GM18873 (cell line): ENCODE measurements around the gene LDAH.

Source experiments
- ATAC-seq: cut with Tn5 transposase; IDR thresholded peaks from one replicate; pipeline ENCODE4 v1.9.1; 2021; ENCODE audit warnings: mild to moderate bottlenecking, moderate library complexity, moderate number of reproducible peaks; ENCODE audit not compliant: unreplicated experiment, low FRiP score

Gene LDAH

GRCh38 chr2:20642055-20642971 lies 180.6 kb downstream of the LDAH start:
- ATAC-seq: peak; percentile 80

GRCh38 chr2:20641123-20641985 lies 181.5 kb downstream of the LDAH start:
- no peak for ATAC-seq

GRCh38 chr2:20640411-20641122 lies 182.3 kb downstream of the LDAH start:
- no peak for ATAC-seq

- no peak for ATAC-seq
Measured at GRCh38 chr2:20638646-20639430, 184.1 kb downstream of the LDAH start.

GRCh38 chr2:20638014-20638413 lies 184.9 kb downstream of the LDAH start:
- no peak for ATAC-seq

- no peak for ATAC-seq
Measured at GRCh38 chr2:20637147-20637546, 185.8 kb downstream of the LDAH start.

- ATAC-seq: no peak
Measured at GRCh38 chr2:20635675-20636584, 187.0 kb downstream of the LDAH start.

- no peak for ATAC-seq
Measured at GRCh38 chr2:20635113-20635510, 187.8 kb downstream of the LDAH start.

- no peak for ATAC-seq
Measured at GRCh38 chr2:20634507-20635112, 188.3 kb downstream of the LDAH start.
